GM23248 (cell line): ENCODE results near the gene EXOC6.

Experiments
- EZH2 ChIP-seq: fragments of 200-600 bp; sonication (generic); IDR thresholded peaks from 2 replicates; pipeline ENCODE4 v1.6.1; 2018; ENCODE audit warnings: antibody characterized with exemption, mild to moderate bottlenecking; ENCODE audit not compliant: insufficient read depth, poor library complexity, severe bottlenecking
- EZH2phosphoT487 ChIP-seq: fragments of 200-600 bp; sonication (generic); IDR thresholded peaks from 2 replicates; pipeline ENCODE4 v1.6.1; 2018; ENCODE audit warnings: antibody characterized with exemption, moderate library complexity, mild to moderate bottlenecking, low read depth; ENCODE audit not compliant: insufficient read depth

GRCh38 chr10:93087846-93088245, 239.5 kb downstream of the EXOC6 start:
- TF ChIP-seq EZH2 (no peak), EZH2phosphoT487 (no peak)
